Measurements from ENCODE around the gene HNF1B.

GRCh38 chr17:37713028-37713431, 31.8 kb downstream of the HNF1B start:
- TF ChIP-seq CTCF (IDR thresholded peaks at IDR 0.05; ENCODE audit: low read length) (no peak), EZH2 (optimal IDR thresholded peaks at IDR 0.05; ENCODE audit: low read depth, low read length) (no peak), EZH2phosphoT487 (IDR thresholded peaks at IDR 0.05; ENCODE audit: low read length) (no peak)
